GM23338 (cell line): ENCODE measurements around the gene MT1B. TPM values are rescaled to one million over a fixed set of nuclear protein-coding genes. Genes with fewer than 3 reads are reported as not detected.

Source experiments
- ATAC-seq: fragments of 200-7000 bp; cut with Tn5 transposase; 3 replicates; pipeline ENCODE4 v1.9.1; 2020
- DNase-seq: peaks from one replicate; pipeline ENCODE4 v3.0.0-alpha.2; 2015; ENCODE audit warnings: low spot score
- H2AFZ ChIP-seq: fragments of 200-600 bp; sonication (generic); 2 replicates; pipeline ENCODE4 v1.8.0; 2016; ENCODE audit warnings: antibody characterized with exemption, mild to moderate bottlenecking, moderate library complexity
- H3F3A ChIP-seq: fragments of 200-600 bp; sonication (generic); replicated peaks from 2 replicates; pipeline ENCODE4 v1.8.0; 2017; ENCODE audit warnings: antibody characterized with exemption, mixed run types, low read depth
- H3K27ac ChIP-seq: fragments of 200-600 bp; sonication (generic); 2 replicates; pipeline ENCODE4 v1.6.1; 2016; ENCODE audit warnings: low read depth
- H3K27me3 ChIP-seq: fragments of 200-600 bp; sonication (generic); 2 replicates; pipeline ENCODE4 v1.8.0; 2016; ENCODE audit warnings: mild to moderate bottlenecking, mixed run types, moderate library complexity; ENCODE audit not compliant: insufficient read depth
- H3K36me3 ChIP-seq: fragments of 200-600 bp; sonication (generic); 2 replicates; pipeline ENCODE4 v1.8.0; 2016; ENCODE audit warnings: mild to moderate bottlenecking; ENCODE audit not compliant: insufficient read depth
- H3K4me1 ChIP-seq: fragments of 200-600 bp; sonication (generic); 2 replicates; pipeline ENCODE4 v1.8.0; 2016; ENCODE audit warnings: mild to moderate bottlenecking, moderate library complexity; ENCODE audit not compliant: insufficient read depth
- H3K4me2 ChIP-seq: fragments of 200-600 bp; sonication (generic); 2 replicates; pipeline ENCODE4 v1.7.1; 2017; ENCODE audit warnings: mixed run types
- H3K4me3 ChIP-seq: fragments of 200-600 bp; sonication (generic); 2 replicates; pipeline ENCODE4 v1.6.1; 2016; ENCODE audit warnings: mixed run types
- H3K79me2 ChIP-seq: fragments of 200-600 bp; sonication (generic); replicated peaks from 2 replicates; pipeline ENCODE4 v1.8.0; 2017; ENCODE audit warnings: mild to moderate bottlenecking; ENCODE audit not compliant: insufficient read depth
- H3K9me2 ChIP-seq: fragments of 200-600 bp; sonication (generic); 2 replicates; pipeline ENCODE4 v1.8.0; 2017; ENCODE audit not compliant: insufficient read depth
- H4K20me1 ChIP-seq: fragments of 200-600 bp; sonication (generic); replicated peaks from 2 replicates; pipeline ENCODE4 v1.8.0; 2017; ENCODE audit warnings: mild to moderate bottlenecking; ENCODE audit not compliant: insufficient read depth
- H3K27ac Mint-ChIP-seq: 2 replicates; pipeline ENCODE4 v1.8.0; 2020; ENCODE audit warnings: inconsistent platforms, mild to moderate bottlenecking, moderate library complexity, mixed read lengths
- H3K27me3 Mint-ChIP-seq: 3 replicates; pipeline ENCODE4 v1.8.0; 2022; ENCODE audit warnings: low read depth, mild to moderate bottlenecking, moderate library complexity, mixed read lengths, inconsistent platforms; ENCODE audit not compliant: insufficient read depth, poor library complexity
- H3K36me3 Mint-ChIP-seq: 3 replicates; pipeline ENCODE4 v1.8.0; 2021; ENCODE audit warnings: low read depth, mild to moderate bottlenecking, inconsistent platforms, moderate library complexity, mixed read lengths
- H3K4me1 Mint-ChIP-seq: 3 replicates; pipeline ENCODE4 v1.8.0; 2020; ENCODE audit warnings: mild to moderate bottlenecking, inconsistent platforms, mixed read lengths
- H3K4me3 Mint-ChIP-seq: 3 replicates; pipeline ENCODE4 v1.8.0; 2021; ENCODE audit warnings: moderate library complexity, mild to moderate bottlenecking, inconsistent platforms, mixed read lengths
- H3K9me3 Mint-ChIP-seq: 3 replicates; pipeline ENCODE4 v1.8.0; 2020; ENCODE audit warnings: moderate library complexity, mild to moderate bottlenecking, inconsistent platforms, mixed read lengths
- CREB1 ChIP-seq: fragments of 250-450 bp; sonication (Bioruptor Pico); IDR thresholded peaks from 2 replicates; pipeline ENCODE4 v1.5.0; 2020; ENCODE audit warnings: low read depth, mild to moderate bottlenecking, moderate library complexity
- ETS1 ChIP-seq: IDR thresholded peaks from 2 replicates; pipeline ENCODE4 v1.6.1; 2016; ENCODE audit warnings: antibody characterized with exemption
- EZH2 ChIP-seq: fragments of 200-600 bp; sonication (generic); IDR thresholded peaks from one replicate; pipeline ENCODE4 v1.8.0; 2017; ENCODE audit warnings: antibody characterized with exemption, mild to moderate bottlenecking, low read depth; ENCODE audit not compliant: unreplicated experiment
- EZH2phosphoT487 ChIP-seq: fragments of 200-600 bp; sonication (generic); IDR thresholded peaks from one replicate; pipeline ENCODE4 v1.8.1; 2018; ENCODE audit warnings: antibody characterized with exemption; ENCODE audit not compliant: unreplicated experiment
- JUNB ChIP-seq: IDR thresholded peaks from one replicate; pipeline ENCODE4 v1.6.1; 2016; ENCODE audit warnings: antibody characterized with exemption; ENCODE audit not compliant: unreplicated experiment
- NANOG ChIP-seq: IDR thresholded peaks from 2 replicates; pipeline ENCODE4 v1.6.1; 2016; ENCODE audit warnings: antibody characterized with exemption, borderline replicate concordance
- REST ChIP-seq: IDR thresholded peaks from one replicate; pipeline ENCODE4 v1.6.1; 2018; ENCODE audit warnings: antibody characterized with exemption; ENCODE audit not compliant: unreplicated experiment
- STAT1 ChIP-seq: IDR thresholded peaks from one replicate; pipeline ENCODE4 v1.6.1; 2016; ENCODE audit warnings: antibody characterized with exemption; ENCODE audit not compliant: unreplicated experiment
- ZNF114 ChIP-seq: fragments of 250-450 bp; sonication (Bioruptor Pico); IDR thresholded peaks from 2 replicates; pipeline ENCODE4 v1.5.0; 2020; ENCODE audit warnings: mild to moderate bottlenecking, moderate library complexity
- ZNF462 ChIP-seq: fragments of 250-450 bp; sonication (Bioruptor Pico); IDR thresholded peaks from 2 replicates; pipeline ENCODE4 v1.5.0; 2020; ENCODE audit warnings: mild to moderate bottlenecking, moderate library complexity
- polyA plus RNA-seq: library from polyadenylated mRNA; unstranded; fragments of >200 nt; fragmentation: Nextera tagmentation; extraction: Ambion mirVana; gene quantifications from 2 replicates; pipeline ENCODE4 v1.2.1, GENCODE V29; 2016
- total RNA-seq: library from RNA; depleted of rRNA; stranded (reverse); fragments of >200 nt; shearing (Covaris generic); gene quantifications from 2 replicates; pipeline ENCODE4 v1.2.3, GENCODE V29; 2014

The MT1B gene
- total and polyA plus RNA-seq, 2 experiments from 2014 or later: not detected

- no peak overlapping the region for H3K4me2 ChIP-seq
- ATAC-seq (no peak), DNase-seq (no peak)
- peaks cover 11% of the 10 kb centered on the region for H3K4me1 Mint-ChIP-seq
- H3K27ac Mint-ChIP-seq: no peak overlapping the region; the same call in 1 of the 2 replicates
- H4K20me1 ChIP-seq: no peaks in the 10 kb centered on the region
- no peaks in the 10 kb centered on the region for H3K36me3 ChIP-seq
- no peak overlapping the region for H3K4me3 Mint-ChIP-seq
- no peak overlapping the region for H3K27ac ChIP-seq
- H2AFZ ChIP-seq: no peak overlapping the region
- no peaks in the 10 kb centered on the region for H3K27me3 ChIP-seq
- TF ChIP-seq JUNB: no peak
- TF ChIP-seq CREB1 (CRISPR knock-in tag): no peak
- no peak for TF ChIP-seq STAT1
- TF ChIP-seq ETS1: no peak
- no peak for TF ChIP-seq EZH2
- no peak for TF ChIP-seq ZNF462 (CRISPR knock-in tag)
- no peak for TF ChIP-seq EZH2phosphoT487
- no peak for TF ChIP-seq ZNF114 (CRISPR knock-in tag)
- no peak for TF ChIP-seq REST
- TF ChIP-seq NANOG: no peak
- peaks cover 7% of the 10 kb centered on the region; the same call in 1 of the 2 replicates for H3K4me1 ChIP-seq
- H3K79me2 ChIP-seq: no peaks in the 10 kb centered on the region
- H3K27me3 Mint-ChIP-seq: peaks cover 9% of the 10 kb centered on the region
- no peaks in the 10 kb centered on the region for H3K9me2 ChIP-seq
- H3F3A ChIP-seq: 0 out of 2 replicates have a peak, but pooled peaks cover 4% of the 10 kb centered on the region
- no peak overlapping the region for H3K4me3 ChIP-seq
- 0 out of 3 replicates have a peak, but pooled peaks cover 3% of the 10 kb centered on the region for H3K36me3 Mint-ChIP-seq
- peaks cover 17% of the 10 kb centered on the region for H3K9me3 Mint-ChIP-seq
Observed at GRCh38 chr16:56700195-56700594, 48.5 kb downstream of the MT1B start.
